Body of pancreas (tissue), 4 donors: ENCODE measurements around the gene IPO11. TPM values are rescaled to one million over a fixed set of nuclear protein-coding genes. Genes with fewer than 3 reads are reported as not detected.

ENCODE experiments used
- ATAC-seq: fragments of 150-250 bp; one replicate; pipeline ENCODE4 v1.9.1; 2016
- DNase-seq, 4 donors: peaks; one replicate each; pipeline ENCODE4 v3.0.0-alpha.2; 2019
- H3K27ac ChIP-seq, 4 donors: fragments of 200-600 bp; sonication (generic); 1 replicate in 3 of 4; 2 replicates in 1 of 4; pipeline versions ENCODE4 v1.5.1 to v1.6.1; 2016 to 2019; ENCODE audit warnings: mild to moderate bottlenecking in 1 of 4, mixed read lengths in 1 of 4, moderate library complexity in 1 of 4
- H3K27me3 ChIP-seq, 2 donors: fragments of 200-600 bp; sonication (generic); one replicate each; pipeline ENCODE4 v1.6.0; 2016; ENCODE audit warnings: mild to moderate bottlenecking in 1 of 2
- H3K36me3 ChIP-seq, 2 donors: fragments of 200-600 bp; sonication (generic); replicated peaks in 1 of 2; 2 replicates each; pipeline ENCODE4 v1.5.1; 2016; ENCODE audit warnings: low read depth in 2 of 2; ENCODE audit not compliant: insufficient read depth in 1 of 2
- H3K4me1 ChIP-seq: fragments of 200-600 bp; sonication (generic); one replicate; pipeline ENCODE4 v1.6.0; 2016
- H3K4me3 ChIP-seq, 2 donors: fragments of 200-600 bp; sonication (generic); 1 replicate in 1 of 2; 2 replicates in 1 of 2; pipeline ENCODE4 v1.5.1; 2016 to 2019
- H3K9me3 ChIP-seq, 3 donors: fragments of 200-600 bp; sonication (generic); 1 replicate in 2 of 3; 2 replicates in 1 of 3; pipeline ENCODE4 v1.5.1; 2016
- POLR2A ChIP-seq, 3 donors: fragments of 450-650 bp; IDR thresholded peaks; one replicate each; pipeline ENCODE4 v1.6.1; 2016; ENCODE audit warnings: antibody characterized with exemption in 3 of 3, mild to moderate bottlenecking in 2 of 3
- WGBS, 2 donors: methylation state at CpG; one replicate each; pipeline ENCODE4 v1.1.5; 2017; 5-methylcytosine and 5-hydroxymethylcytosine counted together
- intact Hi-C: fragments of 100-400 bp; cut with DNase I; formaldehyde crosslinking; loops from one replicate; pipeline ENCODE4 v1.15.1; 2023
- total RNA-seq, 2 donors: library from RNA; depleted of rRNA; stranded (reverse); fragments of >200 nt; gene quantifications; one replicate each; pipeline ENCODE4 v1.1.0, GENCODE V29; 2016
- TF ChIP-seq, protein P1 (sequence below), 7 experiments: fragments of 450-650 bp in 4 of 7; fragments of 200-600 bp in 3 of 7; sonication (generic) in 3 of 7; IDR thresholded peaks; one replicate each; pipeline ENCODE4 v1.5.1; 2016 to 2019; ENCODE audit warnings: antibody characterized with exemption in 7 of 7

IPO11 gene
- total RNA-seq, 2 donors from 2014 or later: 10.9 to 13.2 TPM

DNA sequence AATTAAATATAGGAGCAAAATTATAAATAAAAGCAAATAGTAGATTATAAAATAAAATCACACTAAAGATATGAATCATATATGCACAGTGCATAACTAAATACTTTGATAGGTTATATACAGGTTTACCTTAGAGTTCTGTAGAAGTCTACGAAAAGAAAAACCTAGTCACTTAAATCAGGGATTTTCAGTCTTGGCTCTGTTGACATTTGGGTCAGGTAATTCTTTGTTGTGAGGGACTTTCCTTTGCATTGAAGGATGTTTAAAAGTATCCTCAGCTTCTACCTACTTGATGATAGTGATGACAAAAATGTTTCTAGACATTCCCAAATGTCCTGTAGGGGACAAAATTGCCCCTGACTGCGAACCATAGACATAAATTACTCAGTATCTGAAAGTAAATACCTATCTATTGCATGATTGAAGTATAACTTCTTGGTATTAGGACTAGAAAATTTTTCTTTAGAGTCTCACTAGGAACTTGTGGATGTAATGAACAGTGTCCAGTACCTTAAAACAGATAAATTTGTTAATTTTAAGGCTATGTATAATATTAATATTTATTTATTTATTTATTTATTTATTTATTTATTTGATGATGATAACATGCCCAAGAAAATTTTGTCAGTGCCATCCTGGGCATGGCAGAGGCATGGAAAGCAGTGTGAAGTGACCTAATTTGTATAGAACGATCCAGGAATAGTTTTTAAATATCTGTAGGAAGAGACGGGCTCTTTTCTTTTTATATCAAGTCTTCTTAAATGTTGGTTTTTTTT, 122.1 kb downstream of the IPO11 start:
- ATAC-seq: no peak
- TF ChIP-seq, protein P1, sequence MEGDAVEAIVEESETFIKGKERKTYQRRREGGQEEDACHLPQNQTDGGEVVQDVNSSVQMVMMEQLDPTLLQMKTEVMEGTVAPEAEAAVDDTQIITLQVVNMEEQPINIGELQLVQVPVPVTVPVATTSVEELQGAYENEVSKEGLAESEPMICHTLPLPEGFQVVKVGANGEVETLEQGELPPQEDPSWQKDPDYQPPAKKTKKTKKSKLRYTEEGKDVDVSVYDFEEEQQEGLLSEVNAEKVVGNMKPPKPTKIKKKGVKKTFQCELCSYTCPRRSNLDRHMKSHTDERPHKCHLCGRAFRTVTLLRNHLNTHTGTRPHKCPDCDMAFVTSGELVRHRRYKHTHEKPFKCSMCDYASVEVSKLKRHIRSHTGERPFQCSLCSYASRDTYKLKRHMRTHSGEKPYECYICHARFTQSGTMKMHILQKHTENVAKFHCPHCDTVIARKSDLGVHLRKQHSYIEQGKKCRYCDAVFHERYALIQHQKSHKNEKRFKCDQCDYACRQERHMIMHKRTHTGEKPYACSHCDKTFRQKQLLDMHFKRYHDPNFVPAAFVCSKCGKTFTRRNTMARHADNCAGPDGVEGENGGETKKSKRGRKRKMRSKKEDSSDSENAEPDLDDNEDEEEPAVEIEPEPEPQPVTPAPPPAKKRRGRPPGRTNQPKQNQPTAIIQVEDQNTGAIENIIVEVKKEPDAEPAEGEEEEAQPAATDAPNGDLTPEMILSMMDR (IDR thresholded peaks at IDR 0.05): no peak
- no peak for TF ChIP-seq POLR2A (IDR thresholded peaks at IDR 0.05)
- 44 to 47% methylated on average over 4 of the region's 4 CpGs for WGBS, 2 donors
- Histone ChIP-seq H3K27me3 (no peaks in the 10 kb centered on the region), H3K36me3 (peaks cover 3% of the 10 kb centered on the region in 2 donors), H3K4me1 (no peaks in the 10 kb centered on the region), H3K4me3 (no peak overlapping the region), H3K9me3 (no peaks in the 10 kb centered on the region), H3K27ac (no peak overlapping the region)
- no peak for DNase-seq
- intact Hi-C loops: no loop called here

DNA sequence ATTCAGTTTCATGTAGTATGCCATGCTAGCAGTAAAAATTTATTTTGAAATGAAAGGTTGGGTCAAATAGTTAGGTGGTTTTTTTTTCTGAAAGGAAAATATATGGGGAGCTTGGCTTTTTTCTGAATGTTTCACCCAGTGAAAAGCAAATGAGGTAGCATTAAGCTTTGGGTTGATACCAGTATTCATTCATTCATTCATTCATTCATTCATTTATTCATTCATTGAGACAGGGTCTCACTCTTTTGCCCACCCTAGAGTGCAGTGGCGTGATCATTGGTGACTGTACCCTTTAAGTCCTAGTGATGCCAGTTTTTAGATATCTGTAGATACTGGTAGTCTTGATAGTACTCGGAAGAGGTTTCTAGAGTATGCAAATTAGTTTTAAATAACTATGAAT, 123.7 kb downstream of the IPO11 start:
- H3K27ac ChIP-seq: no peak overlapping the region
- no peak for ATAC-seq
- DNase-seq: no peak
- H3K4me3 ChIP-seq: no peak overlapping the region
- TF ChIP-seq, protein P1 (IDR thresholded peaks at IDR 0.05): no peak
- no peak for TF ChIP-seq POLR2A (IDR thresholded peaks at IDR 0.05)
- no peaks in the 10 kb centered on the region for H3K4me1 ChIP-seq
- intact Hi-C loops: no loop called here
- H3K27me3 ChIP-seq: no peaks in the 10 kb centered on the region
- WGBS, 2 donors: 94 to 98% methylated on average over 2 of the region's 2 CpGs
- H3K36me3 ChIP-seq: no peaks in the 10 kb centered on the region
- H3K9me3 ChIP-seq: no peaks in the 10 kb centered on the region

DNA sequence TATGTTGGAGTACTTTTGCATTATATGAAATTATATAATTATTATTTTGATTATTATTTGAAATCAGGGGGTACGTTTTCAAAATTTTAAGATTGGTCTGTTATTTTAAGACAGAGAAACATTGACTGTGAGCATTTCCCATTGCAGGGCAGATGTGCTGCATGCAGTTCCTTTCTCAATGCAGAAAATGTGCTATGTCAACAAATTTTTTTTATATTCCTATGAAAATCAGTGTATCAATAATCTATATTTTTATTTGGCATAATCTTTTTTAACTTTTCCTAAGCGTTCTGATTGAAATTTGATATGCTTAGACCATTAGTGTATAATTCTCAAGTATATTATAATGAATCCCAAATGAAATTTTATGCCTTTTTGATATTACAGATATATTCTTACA, 124.2 kb downstream of the IPO11 start:
- intact Hi-C loops: no loop called here
- Histone ChIP-seq H3K4me3 (no peak overlapping the region), H3K27ac (no peak overlapping the region), H3K9me3 (no peaks in the 10 kb centered on the region), H3K36me3 (no peaks in the 10 kb centered on the region), H3K4me1 (no peaks in the 10 kb centered on the region), H3K27me3 (no peaks in the 10 kb centered on the region)
- TF ChIP-seq, protein P1 (IDR thresholded peaks at IDR 0.05): no peak
- no peak for TF ChIP-seq POLR2A (IDR thresholded peaks at IDR 0.05)
- no peak for ATAC-seq
- 92 to 97% methylated on average over 2 of the region's 2 CpGs for WGBS, 2 donors
- DNase-seq: no peak

DNA sequence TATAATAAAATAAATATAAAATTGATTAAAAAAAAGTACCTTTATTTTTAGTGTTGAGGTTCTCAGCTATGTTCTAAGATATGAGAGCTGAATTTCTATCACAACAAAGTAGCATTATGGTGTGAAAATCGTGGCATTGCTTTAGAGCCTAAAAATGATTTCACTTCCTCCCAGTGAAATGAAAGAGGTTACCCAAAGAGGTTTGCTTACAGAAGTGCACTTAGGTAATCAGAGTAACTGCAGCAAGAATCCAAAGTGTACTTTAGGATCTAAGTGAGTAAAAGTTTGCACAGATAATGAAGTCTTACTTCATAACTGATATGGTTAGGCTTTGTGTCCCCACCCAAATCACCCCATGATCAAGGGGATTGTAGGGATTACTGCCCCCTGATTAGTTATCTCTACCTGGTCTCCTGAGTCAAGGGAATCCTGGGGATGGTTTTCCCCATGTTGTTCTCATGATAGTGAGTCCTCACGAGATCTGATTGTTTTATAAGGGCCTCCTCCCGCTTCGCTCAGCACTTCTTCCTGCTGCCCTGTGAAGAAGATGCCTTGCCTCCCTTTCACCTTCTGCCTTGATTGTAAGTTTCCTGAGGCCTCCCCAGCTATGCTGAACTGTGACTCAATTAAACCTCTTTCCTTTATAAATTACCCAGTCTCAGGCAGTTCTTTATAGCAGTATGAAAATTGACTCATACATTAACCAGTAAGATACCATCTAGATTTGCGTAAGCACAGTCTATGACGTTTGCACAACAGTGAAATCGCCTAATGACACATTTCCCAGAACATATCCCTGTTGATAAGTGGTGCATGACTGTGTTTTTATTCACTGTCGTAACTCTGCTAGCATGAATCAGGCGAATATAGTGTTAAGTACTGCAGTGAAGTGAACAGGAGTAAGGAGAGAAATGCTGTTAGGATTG, 125.7 kb downstream of the IPO11 start:
- 83 to 92% methylated on average over 9 of the region's 9 CpGs for WGBS, 2 donors
- Histone ChIP-seq H3K27ac (no peak overlapping the region), H3K36me3 (no peaks in the 10 kb centered on the region), H3K27me3 (no peaks in the 10 kb centered on the region), H3K4me1 (no peaks in the 10 kb centered on the region), H3K4me3 (no peak overlapping the region), H3K9me3 (no peaks in the 10 kb centered on the region)
- intact Hi-C loops: no loop called here
- TF ChIP-seq, protein P1 (IDR thresholded peaks at IDR 0.05): no peak
- no peak for TF ChIP-seq POLR2A (IDR thresholded peaks at IDR 0.05)
- ATAC-seq (no peak), DNase-seq (no peak)
